ENCODE data around the gene OR10P1.
"Not testable (repeated sequence)": the region's sequence is repeated elsewhere in the genome, so short reads cannot be mapped to it uniquely, and the experiment has no call there.

The OR10P1 gene

GRCh38 chr12:55647027-55647426, 10.3 kb downstream of the OR10P1 start:
- peaks cover 2 to 17% (median 10%) of the 10 kb centered on the region in 5 donors for H3K4me1 ChIP-seq (ENCODE audit: control insufficient read depth in 5 of 5, insufficient read depth in 5 of 5, low read length in 5 of 5)
- H3K9me3 ChIP-seq (ENCODE audit: control insufficient read depth in 5 of 5, low read length in 5 of 5): no peaks in the 10 kb centered on the region
- no peaks in the 10 kb centered on the region for H3K36me3 ChIP-seq (ENCODE audit: control insufficient read depth in 5 of 5, insufficient read depth in 5 of 5, low read length in 5 of 5)
- no peaks in the 10 kb centered on the region for H3K27me3 ChIP-seq (ENCODE audit: control insufficient read depth in 5 of 5, insufficient read depth in 4 of 5, low read length in 5 of 5)
- peak overlapping the region in 2 of 5 donors; percentile 42 to 60 for H3K4me3 ChIP-seq (ENCODE audit: low read depth in 1 of 5, low read length in 5 of 5)
- peak overlapping the region in 1 of 5 donors; percentile 35 for H3K9ac ChIP-seq (ENCODE audit: low read length in 5 of 5)
- H3K27ac ChIP-seq (ENCODE audit: low read depth, low read length): no peak overlapping the region

GRCh38 chr12:55650620-55651298, 14.1 kb downstream of the OR10P1 start:
- H3K36me3 ChIP-seq (ENCODE audit: control insufficient read depth in 5 of 5, insufficient read depth in 5 of 5, low read length in 5 of 5); H3K27me3 ChIP-seq (ENCODE audit: control insufficient read depth in 5 of 5, insufficient read depth in 4 of 5, low read length in 5 of 5); H3K27ac ChIP-seq (ENCODE audit: low read depth, low read length); H3K9ac ChIP-seq (ENCODE audit: low read length in 5 of 5); H3K4me3 ChIP-seq (ENCODE audit: low read depth in 1 of 5, low read length in 5 of 5); H3K9me3 ChIP-seq (ENCODE audit: control insufficient read depth in 5 of 5, low read length in 5 of 5): not testable (repeated sequence)
- H3K4me1 ChIP-seq (ENCODE audit: control insufficient read depth in 5 of 5, insufficient read depth in 5 of 5, low read length in 5 of 5): peaks cover 2 to 13% (median 9%) of the 10 kb centered on the region in 5 donors

- Histone ChIP-seq H3K4me1 (ENCODE audit: control insufficient read depth in 5 of 5, insufficient read depth in 5 of 5, low read length in 5 of 5) (peaks cover 2 to 10% (median 6%) of the 10 kb centered on the region in 5 donors), H3K36me3 (ENCODE audit: control insufficient read depth in 5 of 5, insufficient read depth in 5 of 5, low read length in 5 of 5) (no peaks in the 10 kb centered on the region), H3K27me3 (ENCODE audit: control insufficient read depth in 5 of 5, insufficient read depth in 4 of 5, low read length in 5 of 5) (no peaks in the 10 kb centered on the region), H3K27ac (ENCODE audit: low read depth, low read length) (no peak overlapping the region), H3K9me3 (ENCODE audit: control insufficient read depth in 5 of 5, low read length in 5 of 5) (no peaks in the 10 kb centered on the region), H3K4me3 (ENCODE audit: low read depth in 1 of 5, low read length in 5 of 5) (no peak overlapping the region), H3K9ac (ENCODE audit: low read length in 5 of 5) (no peak overlapping the region)
Measured at GRCh38 chr12:55651299-55651683, 14.6 kb downstream of the OR10P1 start.

- Histone ChIP-seq H3K4me3 (ENCODE audit: low read depth in 1 of 5, low read length in 5 of 5) (no peak overlapping the region), H3K36me3 (ENCODE audit: control insufficient read depth in 5 of 5, insufficient read depth in 5 of 5, low read length in 5 of 5) (no peaks in the 10 kb centered on the region), H3K27ac (ENCODE audit: low read depth, low read length) (no peak overlapping the region), H3K9me3 (ENCODE audit: control insufficient read depth in 5 of 5, low read length in 5 of 5) (no peaks in the 10 kb centered on the region), H3K4me1 (ENCODE audit: control insufficient read depth in 5 of 5, insufficient read depth in 5 of 5, low read length in 5 of 5) (peaks cover 0 to 6% (median 0%) of the 10 kb centered on the region in 5 donors), H3K27me3 (ENCODE audit: control insufficient read depth in 5 of 5, insufficient read depth in 4 of 5, low read length in 5 of 5) (no peaks in the 10 kb centered on the region), H3K9ac (ENCODE audit: low read length in 5 of 5) (no peak overlapping the region)
Measured at GRCh38 chr12:55652352-55652751, 15.7 kb downstream of the OR10P1 start.

- Histone ChIP-seq H3K36me3 (ENCODE audit: control insufficient read depth in 5 of 5, insufficient read depth in 5 of 5, low read length in 5 of 5) (no peaks in the 10 kb centered on the region), H3K27me3 (ENCODE audit: control insufficient read depth in 5 of 5, insufficient read depth in 4 of 5, low read length in 5 of 5) (no peaks in the 10 kb centered on the region), H3K9ac (ENCODE audit: low read length in 5 of 5) (no peak overlapping the region), H3K9me3 (ENCODE audit: control insufficient read depth in 5 of 5, low read length in 5 of 5) (no peaks in the 10 kb centered on the region), H3K27ac (ENCODE audit: low read depth, low read length) (no peak overlapping the region), H3K4me3 (ENCODE audit: low read depth in 1 of 5, low read length in 5 of 5) (no peak overlapping the region), H3K4me1 (ENCODE audit: control insufficient read depth in 5 of 5, insufficient read depth in 5 of 5, low read length in 5 of 5) (peaks cover 0 to 6% (median 0%) of the 10 kb centered on the region in 5 donors)
Measured at GRCh38 chr12:55653031-55653430, 16.3 kb downstream of the OR10P1 start.

- Histone ChIP-seq H3K36me3 (ENCODE audit: control insufficient read depth in 5 of 5, insufficient read depth in 5 of 5, low read length in 5 of 5) (no peaks in the 10 kb centered on the region), H3K9ac (ENCODE audit: low read length in 5 of 5) (no peak overlapping the region)
Measured at GRCh38 chr12:55654511-55655214, 18.0 kb downstream of the OR10P1 start.

GRCh38 chr12:55657212-55657611, 20.5 kb downstream of the OR10P1 start:
- H3K27ac ChIP-seq (ENCODE audit: low read depth, low read length): no peak overlapping the region
- no peaks in the 10 kb centered on the region for H3K36me3 ChIP-seq (ENCODE audit: control insufficient read depth in 5 of 5, insufficient read depth in 5 of 5, low read length in 5 of 5)
- H3K9me3 ChIP-seq (ENCODE audit: control insufficient read depth in 5 of 5, low read length in 5 of 5): no peaks in the 10 kb centered on the region
- peaks cover 0 to 6% (median 2%) of the 10 kb centered on the region in 5 donors for H3K4me1 ChIP-seq (ENCODE audit: control insufficient read depth in 5 of 5, insufficient read depth in 5 of 5, low read length in 5 of 5)
- no peaks in the 10 kb centered on the region for H3K27me3 ChIP-seq (ENCODE audit: control insufficient read depth in 5 of 5, insufficient read depth in 4 of 5, low read length in 5 of 5)
- H3K9ac ChIP-seq (ENCODE audit: low read length in 5 of 5): no peak overlapping the region
- no peak overlapping the region for H3K4me3 ChIP-seq (ENCODE audit: low read depth in 1 of 5, low read length in 5 of 5)

More at GRCh38 chr12:55654511-55655214, 18.0 kb downstream of the OR10P1 start:
- H3K9me3 ChIP-seq (ENCODE audit: control insufficient read depth in 5 of 5, low read length in 5 of 5): no peaks in the 10 kb centered on the region
- no peaks in the 10 kb centered on the region for H3K27me3 ChIP-seq (ENCODE audit: control insufficient read depth in 5 of 5, insufficient read depth in 4 of 5, low read length in 5 of 5)
- H3K27ac ChIP-seq (ENCODE audit: low read depth, low read length): no peak overlapping the region
- H3K4me1 ChIP-seq (ENCODE audit: control insufficient read depth in 5 of 5, insufficient read depth in 5 of 5, low read length in 5 of 5): peaks cover 0 to 6% (median 2%) of the 10 kb centered on the region in 5 donors
- H3K4me3 ChIP-seq (ENCODE audit: low read depth in 1 of 5, low read length in 5 of 5): no peak overlapping the region

- Histone ChIP-seq H3K4me1 (ENCODE audit: control insufficient read depth in 5 of 5, insufficient read depth in 5 of 5, low read length in 5 of 5) (peaks cover 0 to 6% (median 2%) of the 10 kb centered on the region in 5 donors), H3K36me3 (ENCODE audit: control insufficient read depth in 5 of 5, insufficient read depth in 5 of 5, low read length in 5 of 5) (no peaks in the 10 kb centered on the region), H3K9me3 (ENCODE audit: control insufficient read depth in 5 of 5, low read length in 5 of 5) (no peaks in the 10 kb centered on the region), H3K4me3 (ENCODE audit: low read depth in 1 of 5, low read length in 5 of 5) (no peak overlapping the region), H3K27ac (ENCODE audit: low read depth, low read length) (no peak overlapping the region), H3K9ac (ENCODE audit: low read length in 5 of 5) (no peak overlapping the region), H3K27me3 (ENCODE audit: control insufficient read depth in 5 of 5, insufficient read depth in 4 of 5, low read length in 5 of 5) (peaks cover 0 to 2% (median 0%) of the 10 kb centered on the region in 5 donors)
Measured at GRCh38 chr12:55658212-55658611, 21.5 kb downstream of the OR10P1 start.

GRCh38 chr12:55658635-55659391, 22.1 kb downstream of the OR10P1 start:
- Histone ChIP-seq H3K4me3 (ENCODE audit: low read depth in 1 of 5, low read length in 5 of 5) (no peak overlapping the region), H3K9me3 (ENCODE audit: control insufficient read depth in 5 of 5, low read length in 5 of 5) (no peaks in the 10 kb centered on the region), H3K27ac (ENCODE audit: low read depth, low read length) (no peak overlapping the region), H3K9ac (ENCODE audit: low read length in 5 of 5) (no peak overlapping the region), H3K27me3 (ENCODE audit: control insufficient read depth in 5 of 5, insufficient read depth in 4 of 5, low read length in 5 of 5) (peaks cover 0 to 2% (median 0%) of the 10 kb centered on the region in 5 donors), H3K36me3 (ENCODE audit: control insufficient read depth in 5 of 5, insufficient read depth in 5 of 5, low read length in 5 of 5) (no peaks in the 10 kb centered on the region), H3K4me1 (ENCODE audit: control insufficient read depth in 5 of 5, insufficient read depth in 5 of 5, low read length in 5 of 5) (peaks cover 0 to 6% (median 2%) of the 10 kb centered on the region in 5 donors)
